ENCODE results near the gene BCAS1. TPM values are rescaled to one million over a fixed set of nuclear protein-coding genes. Genes with fewer than 3 reads are reported as not detected.
A peak's percentile ranks its signal among the peaks of the same experiment; 100 is the strongest.

Gene BCAS1
- total and polyA plus RNA-seq, 2 donors from 2014 or later: 1.1 to 4.8 TPM

DNA sequence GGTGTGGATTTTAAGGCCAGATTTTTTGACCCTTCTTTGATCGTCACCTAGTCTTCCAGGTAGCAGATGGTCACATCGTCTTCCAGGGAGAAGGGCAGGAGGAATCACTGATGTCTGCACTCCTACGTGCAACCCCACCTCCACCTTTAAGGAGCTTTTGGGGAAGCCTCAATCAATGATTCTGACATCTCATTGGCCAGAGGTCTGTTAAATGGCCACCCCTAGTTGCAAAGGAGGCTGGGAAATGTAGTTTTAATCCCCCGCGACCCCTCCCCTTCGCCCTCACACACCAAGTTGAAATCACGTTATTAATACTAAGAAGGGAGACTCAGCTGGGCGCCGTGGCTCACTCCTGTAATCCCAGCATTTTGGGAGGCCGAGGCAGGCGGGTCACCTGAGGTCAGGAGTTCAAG, 151.4 kb downstream of the BCAS1 start:
- Histone ChIP-seq H3K27me3 (ENCODE audit: control insufficient read depth, insufficient read depth, low read length) (no peaks in the 10 kb centered on the region), H3K9me3 (ENCODE audit: control insufficient read depth in 2 of 3, insufficient read depth in 1 of 3, low read length in 3 of 3) (no peaks in the 10 kb centered on the region), H3K4me1 (ENCODE audit: control insufficient read depth in 2 of 3, insufficient read depth in 2 of 3, low read depth in 1 of 3, low read length in 3 of 3) (peaks cover 0 to 20% (median 13%) of the 10 kb centered on the region in 3 donors), H3K36me3 (ENCODE audit: control insufficient read depth in 2 of 3, insufficient read depth in 3 of 3, low read length in 3 of 3) (no peaks in the 10 kb centered on the region), H3K27ac (ENCODE audit: low read depth in 2 of 2, low read length in 2 of 2) (no peak overlapping the region), H3K4me3 (ENCODE audit: low read length in 3 of 3) (peak overlapping the region; percentile 38 to 56 (median 50)), H3K9ac (ENCODE audit: low read length in 3 of 3) (peak overlapping the region in 1 of 3 donors; percentile 30)
- DNase-seq (peak in 4 of 5 donors; percentile 51 to 75 (median 74)), FAIRE-seq (no peak)
- intact Hi-C loops (cut with DNase I): no loop called here
- TF ChIP-seq, protein P1, sequence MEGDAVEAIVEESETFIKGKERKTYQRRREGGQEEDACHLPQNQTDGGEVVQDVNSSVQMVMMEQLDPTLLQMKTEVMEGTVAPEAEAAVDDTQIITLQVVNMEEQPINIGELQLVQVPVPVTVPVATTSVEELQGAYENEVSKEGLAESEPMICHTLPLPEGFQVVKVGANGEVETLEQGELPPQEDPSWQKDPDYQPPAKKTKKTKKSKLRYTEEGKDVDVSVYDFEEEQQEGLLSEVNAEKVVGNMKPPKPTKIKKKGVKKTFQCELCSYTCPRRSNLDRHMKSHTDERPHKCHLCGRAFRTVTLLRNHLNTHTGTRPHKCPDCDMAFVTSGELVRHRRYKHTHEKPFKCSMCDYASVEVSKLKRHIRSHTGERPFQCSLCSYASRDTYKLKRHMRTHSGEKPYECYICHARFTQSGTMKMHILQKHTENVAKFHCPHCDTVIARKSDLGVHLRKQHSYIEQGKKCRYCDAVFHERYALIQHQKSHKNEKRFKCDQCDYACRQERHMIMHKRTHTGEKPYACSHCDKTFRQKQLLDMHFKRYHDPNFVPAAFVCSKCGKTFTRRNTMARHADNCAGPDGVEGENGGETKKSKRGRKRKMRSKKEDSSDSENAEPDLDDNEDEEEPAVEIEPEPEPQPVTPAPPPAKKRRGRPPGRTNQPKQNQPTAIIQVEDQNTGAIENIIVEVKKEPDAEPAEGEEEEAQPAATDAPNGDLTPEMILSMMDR (IDR thresholded peaks at IDR 0.05; ENCODE audit: borderline replicate concordance, extremely low read depth, insufficient read depth): no peak

DNA sequence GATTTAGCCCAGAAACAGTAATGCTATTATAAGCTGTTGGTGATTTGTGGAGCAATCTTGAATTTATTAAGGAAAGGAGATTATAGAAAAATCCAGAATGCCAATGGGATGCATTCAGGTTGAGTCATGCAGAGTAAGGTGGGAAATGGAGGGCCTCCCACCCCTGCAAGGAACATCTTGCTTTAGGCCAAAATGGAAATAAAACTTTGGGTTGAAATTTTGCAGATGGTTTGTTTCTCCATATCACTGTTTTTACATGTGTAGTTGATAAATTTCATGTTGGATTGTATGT, 152.4 kb downstream of the BCAS1 start:
- Histone ChIP-seq H3K27me3 (ENCODE audit: control insufficient read depth, insufficient read depth, low read length) (no peaks in the 10 kb centered on the region), H3K36me3 (ENCODE audit: control insufficient read depth in 2 of 3, insufficient read depth in 3 of 3, low read length in 3 of 3) (no peaks in the 10 kb centered on the region), H3K4me1 (ENCODE audit: control insufficient read depth in 2 of 3, insufficient read depth in 2 of 3, low read depth in 1 of 3, low read length in 3 of 3) (peaks cover 0 to 13% (median 11%) of the 10 kb centered on the region in 3 donors), H3K9ac (ENCODE audit: low read length in 3 of 3) (no peak overlapping the region), H3K27ac (ENCODE audit: low read depth in 2 of 2, low read length in 2 of 2) (no peak overlapping the region), H3K4me3 (ENCODE audit: low read length in 3 of 3) (no peak overlapping the region), H3K9me3 (ENCODE audit: control insufficient read depth in 2 of 3, insufficient read depth in 1 of 3, low read length in 3 of 3) (no peaks in the 10 kb centered on the region)
- intact Hi-C loops (cut with DNase I): no loop called here
- FAIRE-seq: no peak
- no peak for DNase-seq
- TF ChIP-seq, protein P1 (IDR thresholded peaks at IDR 0.05; ENCODE audit: borderline replicate concordance, extremely low read depth, insufficient read depth): no peak

DNA sequence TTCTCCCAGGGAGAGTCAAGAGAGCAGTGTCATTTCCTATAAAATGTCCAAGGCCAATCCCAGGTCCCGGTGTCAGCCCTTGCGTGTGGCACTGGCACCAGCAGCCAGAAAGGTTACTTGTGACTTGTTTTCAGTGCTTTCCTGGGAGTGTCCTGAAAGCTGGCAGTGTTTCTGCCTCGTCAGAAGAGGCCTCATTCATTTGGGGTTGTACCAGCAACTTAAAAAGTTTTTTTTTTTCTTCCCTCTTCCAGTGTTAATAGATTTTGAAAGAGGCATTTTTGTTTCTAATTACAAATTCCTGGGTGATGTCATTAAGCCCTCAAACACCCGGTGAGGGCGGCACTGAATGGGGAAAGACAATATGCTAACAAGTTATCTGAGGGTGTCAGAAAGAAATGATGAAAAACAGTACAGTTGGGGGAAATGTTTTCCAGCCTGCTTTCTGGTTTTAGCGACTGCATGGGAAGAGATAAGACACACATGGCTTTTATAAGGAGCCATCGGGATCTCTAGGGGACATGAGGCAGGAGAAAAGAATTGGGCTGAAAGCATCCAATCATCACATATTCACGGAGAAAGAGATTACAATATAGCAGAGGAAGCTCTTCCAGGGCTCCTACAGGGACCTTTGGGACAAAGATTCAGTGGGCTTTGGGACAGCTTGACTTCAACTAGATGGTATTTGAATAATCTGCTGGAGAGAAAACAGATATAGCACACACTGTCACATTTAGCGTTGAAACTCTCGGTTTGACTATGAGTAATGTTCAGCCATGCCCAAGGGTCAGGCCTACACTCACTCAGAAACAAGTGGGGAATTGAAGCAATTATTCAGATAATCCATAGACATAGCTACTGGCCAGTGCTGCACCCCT, 153.0 kb downstream of the BCAS1 start:
- Histone ChIP-seq H3K36me3 (ENCODE audit: control insufficient read depth in 2 of 3, insufficient read depth in 3 of 3, low read length in 3 of 3) (no peaks in the 10 kb centered on the region), H3K9me3 (ENCODE audit: control insufficient read depth in 2 of 3, insufficient read depth in 1 of 3, low read length in 3 of 3) (no peaks in the 10 kb centered on the region), H3K4me3 (ENCODE audit: low read length in 3 of 3) (no peak overlapping the region), H3K4me1 (ENCODE audit: control insufficient read depth in 2 of 3, insufficient read depth in 2 of 3, low read depth in 1 of 3, low read length in 3 of 3) (peaks cover 0 to 13% (median 10%) of the 10 kb centered on the region in 3 donors), H3K27me3 (ENCODE audit: control insufficient read depth, insufficient read depth, low read length) (no peaks in the 10 kb centered on the region), H3K9ac (ENCODE audit: low read length in 3 of 3) (no peak overlapping the region), H3K27ac (ENCODE audit: low read depth in 2 of 2, low read length in 2 of 2) (peak overlapping the region; percentile 35 to 62)
- intact Hi-C loops (cut with DNase I): no loop called here
- TF ChIP-seq, protein P1 (IDR thresholded peaks at IDR 0.05; ENCODE audit: borderline replicate concordance, extremely low read depth, insufficient read depth): no peak
- FAIRE-seq (no peak), DNase-seq (no peak)
